Activated naive CD8-positive, alpha-beta T cell treated with anti-CD3 and anti-CD28 coated beads for 36 hours (primary cell): Measurements from ENCODE around the gene HES6. TPM values are rescaled to one million over a fixed set of nuclear protein-coding genes. Genes with fewer than 3 reads are reported as not detected.
"Not testable (repeated sequence)": the region's sequence is repeated elsewhere in the genome, so short reads cannot be mapped to it uniquely, and the experiment has no call there.

Experiments
- DNase-seq: peaks from one replicate; pipeline ENCODE4 v3.0.0; 2021
- H3K27ac Mint-ChIP-seq: one replicate; pipeline ENCODE4 v1.8.0; 2022; ENCODE audit warnings: mild to moderate bottlenecking, moderate library complexity, mixed read lengths
- H3K27me3 Mint-ChIP-seq: one replicate; pipeline ENCODE4 v1.8.0; 2022; ENCODE audit warnings: mild to moderate bottlenecking, mixed read lengths
- H3K36me3 Mint-ChIP-seq: one replicate; pipeline ENCODE4 v1.8.0; 2021; ENCODE audit warnings: mild to moderate bottlenecking, mixed read lengths
- H3K4me1 Mint-ChIP-seq: one replicate; pipeline ENCODE4 v1.8.0; 2021; ENCODE audit warnings: mixed read lengths
- H3K4me3 Mint-ChIP-seq: one replicate; pipeline ENCODE4 v1.8.0; 2022; ENCODE audit warnings: mild to moderate bottlenecking, moderate library complexity, mixed read lengths
- H3K9me3 Mint-ChIP-seq: one replicate; pipeline ENCODE4 v1.8.0; 2022; ENCODE audit warnings: mixed read lengths
- total RNA-seq, 2 experiments: library from RNA; stranded (reverse); gene quantifications; one replicate each; pipeline ENCODE4 v1.2.3, GENCODE V29; 2021

The HES6 gene
- total RNA-seq, 2 experiments from 2014 or later, result 3.5 to 4.0 TPM

- H3K27ac Mint-ChIP-seq, result no peak overlapping the region
- no peak for DNase-seq
- H3K36me3 Mint-ChIP-seq, result peaks cover 6% of the 10 kb centered on the region
- H3K27me3 Mint-ChIP-seq, result no peaks in the 10 kb centered on the region
- H3K9me3 Mint-ChIP-seq, result no peaks in the 10 kb centered on the region
- no peak overlapping the region for H3K4me3 Mint-ChIP-seq
- peaks cover 12% of the 10 kb centered on the region for H3K4me1 Mint-ChIP-seq
Observed at GRCh38 chr2:238280083-238280825, 40.4 kb upstream of the HES6 start.

GRCh38 chr2:238279324-238279682 lies 39.5 kb upstream of the HES6 start:
- H3K4me1 Mint-ChIP-seq, result peaks cover 12% of the 10 kb centered on the region
- no peaks in the 10 kb centered on the region for H3K9me3 Mint-ChIP-seq
- H3K27me3 Mint-ChIP-seq, result no peaks in the 10 kb centered on the region
- peaks cover 6% of the 10 kb centered on the region for H3K36me3 Mint-ChIP-seq
- H3K4me3 Mint-ChIP-seq, result no peak overlapping the region
- DNase-seq, result no peak
- H3K27ac Mint-ChIP-seq, result no peak overlapping the region

GRCh38 chr2:238278626-238279323 lies 38.9 kb upstream of the HES6 start:
- Mint-ChIP-seq H3K27ac (no peak overlapping the region), H3K27me3 (no peaks in the 10 kb centered on the region), H3K36me3 (peaks cover 7% of the 10 kb centered on the region), H3K4me3 (no peak overlapping the region), H3K9me3 (no peaks in the 10 kb centered on the region), H3K4me1 (peaks cover 12% of the 10 kb centered on the region)
- no peak for DNase-seq

GRCh38 chr2:238277695-238278094 lies 37.9 kb upstream of the HES6 start:
- Mint-ChIP-seq H3K4me3 (no peak overlapping the region), H3K27ac (no peak overlapping the region), H3K27me3 (no peaks in the 10 kb centered on the region), H3K4me1 (peaks cover 8% of the 10 kb centered on the region), H3K9me3 (no peaks in the 10 kb centered on the region), H3K36me3 (peaks cover 7% of the 10 kb centered on the region)
- DNase-seq, result no peak

- H3K27me3 Mint-ChIP-seq, result no peaks in the 10 kb centered on the region
- H3K27ac Mint-ChIP-seq, result no peak overlapping the region
- no peaks in the 10 kb centered on the region for H3K4me1 Mint-ChIP-seq
- no peak for DNase-seq
- no peaks in the 10 kb centered on the region for H3K9me3 Mint-ChIP-seq
- H3K4me3 Mint-ChIP-seq, result no peak overlapping the region
- peaks cover 9% of the 10 kb centered on the region for H3K36me3 Mint-ChIP-seq
Observed at GRCh38 chr2:238274152-238274865, 34.5 kb upstream of the HES6 start.

- H3K27me3 Mint-ChIP-seq, DNase-seq, H3K4me1 Mint-ChIP-seq, H3K36me3 Mint-ChIP-seq, H3K4me3 Mint-ChIP-seq, H3K27ac Mint-ChIP-seq, H3K9me3 Mint-ChIP-seq: not testable (repeated sequence)
Observed at GRCh38 chr2:238273433-238273832, 33.6 kb upstream of the HES6 start.

- DNase-seq, result no peak
- no peaks in the 10 kb centered on the region for H3K27me3 Mint-ChIP-seq
- H3K9me3 Mint-ChIP-seq, result no peaks in the 10 kb centered on the region
- H3K4me1 Mint-ChIP-seq, result no peaks in the 10 kb centered on the region
- H3K27ac Mint-ChIP-seq, result no peak overlapping the region
- H3K36me3 Mint-ChIP-seq, result peaks cover 12% of the 10 kb centered on the region
- no peak overlapping the region for H3K4me3 Mint-ChIP-seq
Observed at GRCh38 chr2:238272156-238272555, 32.3 kb upstream of the HES6 start.

GRCh38 chr2:238271686-238272085 lies 31.8 kb upstream of the HES6 start:
- not testable (repeated sequence) for H3K27me3 Mint-ChIP-seq, DNase-seq, H3K4me1 Mint-ChIP-seq, H3K9me3 Mint-ChIP-seq, H3K27ac Mint-ChIP-seq, H3K4me3 Mint-ChIP-seq
- H3K36me3 Mint-ChIP-seq, result peaks cover 14% of the 10 kb centered on the region

- Mint-ChIP-seq H3K4me3 (no peak overlapping the region), H3K27me3 (no peaks in the 10 kb centered on the region), H3K36me3 (peaks cover 10% of the 10 kb centered on the region), H3K4me1 (no peaks in the 10 kb centered on the region), H3K27ac (no peak overlapping the region), H3K9me3 (no peaks in the 10 kb centered on the region)
- no peak for DNase-seq
Observed at GRCh38 chr2:238271061-238271554, 31.3 kb upstream of the HES6 start.

GRCh38 chr2:238270606-238271005 lies 30.8 kb upstream of the HES6 start:
- H3K4me1 Mint-ChIP-seq, result no peaks in the 10 kb centered on the region
- H3K9me3 Mint-ChIP-seq, result no peaks in the 10 kb centered on the region
- H3K27me3 Mint-ChIP-seq, result no peaks in the 10 kb centered on the region
- peaks cover 10% of the 10 kb centered on the region for H3K36me3 Mint-ChIP-seq
- no peak overlapping the region for H3K4me3 Mint-ChIP-seq
- DNase-seq, result no peak
- no peak overlapping the region for H3K27ac Mint-ChIP-seq

GRCh38 chr2:238269741-238270140 lies 29.9 kb upstream of the HES6 start:
- peaks cover 10% of the 10 kb centered on the region for H3K36me3 Mint-ChIP-seq
- no peak overlapping the region for H3K27ac Mint-ChIP-seq
- no peak for DNase-seq
- no peak overlapping the region for H3K4me3 Mint-ChIP-seq
- H3K27me3 Mint-ChIP-seq, result no peaks in the 10 kb centered on the region
- H3K9me3 Mint-ChIP-seq, result no peaks in the 10 kb centered on the region
- H3K4me1 Mint-ChIP-seq, result no peaks in the 10 kb centered on the region

- Mint-ChIP-seq H3K9me3 (no peaks in the 10 kb centered on the region), H3K4me1 (peaks cover 5% of the 10 kb centered on the region), H3K27me3 (no peaks in the 10 kb centered on the region), H3K27ac (no peak overlapping the region), H3K36me3 (peaks cover 13% of the 10 kb centered on the region), H3K4me3 (no peak overlapping the region)
- DNase-seq, result no peak
Observed at GRCh38 chr2:238267884-238268680, 28.2 kb upstream of the HES6 start.

- Mint-ChIP-seq H3K4me1 (peaks cover 5% of the 10 kb centered on the region), H3K9me3 (no peaks in the 10 kb centered on the region), H3K4me3 (no peak overlapping the region), H3K36me3 (peaks cover 13% of the 10 kb centered on the region), H3K27me3 (no peaks in the 10 kb centered on the region), H3K27ac (no peak overlapping the region)
- no peak for DNase-seq
Observed at GRCh38 chr2:238267341-238267710, 27.5 kb upstream of the HES6 start.

GRCh38 chr2:238265605-238266004 lies 25.8 kb upstream of the HES6 start:
- Mint-ChIP-seq H3K27me3 (no peaks in the 10 kb centered on the region), H3K36me3 (peaks cover 15% of the 10 kb centered on the region), H3K27ac (no peak overlapping the region), H3K4me3 (no peak overlapping the region), H3K4me1 (peaks cover 5% of the 10 kb centered on the region), H3K9me3 (no peaks in the 10 kb centered on the region)
- DNase-seq, result no peak

GRCh38 chr2:238264072-238264460 lies 24.2 kb upstream of the HES6 start:
- Mint-ChIP-seq H3K27ac (no peak overlapping the region), H3K36me3 (peaks cover 23% of the 10 kb centered on the region), H3K27me3 (no peaks in the 10 kb centered on the region), H3K4me3 (no peak overlapping the region), H3K4me1 (peaks cover 5% of the 10 kb centered on the region), H3K9me3 (no peaks in the 10 kb centered on the region)
- DNase-seq, result no peak
